Smooth muscle cell (in vitro differentiated cells): ENCODE results near the gene DEPP1. TPM values are rescaled to one million over a fixed set of nuclear protein-coding genes. Genes with fewer than 3 reads are reported as not detected.

Experiments
- DNase-seq: peaks from one replicate; lab custom pipeline; 2025; ENCODE audit not compliant: unreplicated experiment; lab: John Stamatoyannopoulos, UW
- H2AFZ ChIP-seq: fragments of 200-600 bp; sonication (generic); 2 replicates; pipeline ENCODE4 v1.6.0; 2016; ENCODE audit warnings: antibody characterized with exemption, low read depth, mild to moderate bottlenecking
- H3F3A ChIP-seq: fragments of 200-600 bp; sonication (generic); 2 replicates; pipeline ENCODE4 v1.6.0; 2017; ENCODE audit warnings: antibody characterized with exemption, low read depth
- H3K27ac ChIP-seq: fragments of 200-600 bp; sonication (generic); 2 replicates; pipeline ENCODE4 v1.5.1; 2016; ENCODE audit warnings: low read depth, mild to moderate bottlenecking
- H3K27me3 ChIP-seq: fragments of 200-600 bp; sonication (generic); 2 replicates; pipeline ENCODE4 v1.6.1; 2016; ENCODE audit warnings: low read depth, mild to moderate bottlenecking
- H3K36me3 ChIP-seq: fragments of 200-600 bp; sonication (generic); 2 replicates; pipeline ENCODE4 v1.5.1; 2016; ENCODE audit warnings: low read depth
- H3K4me1 ChIP-seq: fragments of 200-600 bp; sonication (generic); 2 replicates; pipeline ENCODE4 v1.5.1; 2016; ENCODE audit warnings: low read depth
- H3K4me2 ChIP-seq: fragments of 200-600 bp; sonication (generic); 2 replicates; pipeline ENCODE4 v1.6.0; 2016; ENCODE audit warnings: mild to moderate bottlenecking
- H3K4me3 ChIP-seq: fragments of 200-600 bp; sonication (generic); 2 replicates; pipeline ENCODE4 v1.5.1; 2016; ENCODE audit warnings: mild to moderate bottlenecking
- H3K79me2 ChIP-seq: fragments of 200-600 bp; sonication (generic); 2 replicates; pipeline ENCODE4 v1.6.0; 2016; ENCODE audit warnings: low read depth, mild to moderate bottlenecking
- H3K9ac ChIP-seq: fragments of 200-600 bp; sonication (generic); 2 replicates; pipeline ENCODE4 v1.6.0; 2016; ENCODE audit warnings: low read depth
- H3K9me3 ChIP-seq: fragments of 200-600 bp; sonication (generic); replicated peaks from 2 replicates; pipeline ENCODE4 v1.5.1; 2016; ENCODE audit warnings: low read depth
- H4K20me1 ChIP-seq: fragments of 200-600 bp; sonication (generic); 2 replicates; pipeline ENCODE4 v1.6.0; 2016; ENCODE audit warnings: low read depth
- WGBS: methylation state at CpG from one replicate; pipeline ENCODE4 v1.1.7; 2016; ENCODE audit warnings: low lambda C conversion rate; 5-methylcytosine and 5-hydroxymethylcytosine counted together
- polyA plus RNA-seq: library from polyadenylated mRNA; unstranded; fragments of >200 nt; fragmentation: Nextera tagmentation; extraction: Ambion mirVana; gene quantifications from 2 replicates; pipeline ENCODE4 v1.2.1, GENCODE V29; 2016
- total RNA-seq: library from RNA; depleted of rRNA; stranded (reverse); fragments of >200 nt; gene quantifications from 2 replicates; pipeline ENCODE4 v1.2.3, GENCODE V29; 2014
- TF ChIP-seq, protein P1 (sequence below): fragments of 200-600 bp; sonication (generic); IDR thresholded peaks from 2 replicates; pipeline ENCODE4 v1.5.1; 2017; ENCODE audit warnings: borderline replicate concordance, mild to moderate bottlenecking, antibody characterized with exemption; ENCODE audit not compliant: insufficient read depth, poor library complexity, severe bottlenecking

DEPP1 gene
- total and polyA plus RNA-seq, 2 experiments from 2014 or later, result 12.9 to 13.2 TPM

DNA sequence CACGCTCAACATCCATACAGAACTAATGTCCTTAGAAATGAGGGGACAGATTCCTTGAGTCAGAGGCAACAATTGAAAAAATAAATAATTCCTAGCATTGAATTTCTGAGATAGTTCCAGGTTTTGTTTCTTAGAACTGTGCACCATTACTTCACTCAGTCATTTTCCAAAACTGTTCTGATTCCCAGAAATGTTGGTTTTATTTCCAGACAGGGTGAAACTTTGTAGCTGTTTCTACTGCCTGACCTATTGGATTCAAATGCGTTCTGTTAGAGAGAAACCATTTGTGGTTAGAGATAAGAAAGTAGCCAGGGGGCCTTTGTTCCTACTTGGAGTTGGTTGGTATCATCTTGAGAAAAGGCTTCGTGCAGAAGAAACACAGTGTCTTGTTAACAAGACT lies 8.1 kb upstream of the DEPP1 start:
- Histone ChIP-seq H3K4me1 (peaks cover 30% of the 10 kb centered on the region), H3K9me3 (no peaks in the 10 kb centered on the region), H3K4me3 (no peak overlapping the region), H3K4me2 (no peak overlapping the region), H3K27ac (no peak overlapping the region), H3F3A (no peaks in the 10 kb centered on the region), H3K9ac (no peak overlapping the region), H3K36me3 (no peaks in the 10 kb centered on the region), H4K20me1 (no peaks in the 10 kb centered on the region), H2AFZ (no peak overlapping the region), H3K79me2 (no peaks in the 10 kb centered on the region), H3K27me3 (no peaks in the 10 kb centered on the region)
- TF ChIP-seq, protein P1, sequence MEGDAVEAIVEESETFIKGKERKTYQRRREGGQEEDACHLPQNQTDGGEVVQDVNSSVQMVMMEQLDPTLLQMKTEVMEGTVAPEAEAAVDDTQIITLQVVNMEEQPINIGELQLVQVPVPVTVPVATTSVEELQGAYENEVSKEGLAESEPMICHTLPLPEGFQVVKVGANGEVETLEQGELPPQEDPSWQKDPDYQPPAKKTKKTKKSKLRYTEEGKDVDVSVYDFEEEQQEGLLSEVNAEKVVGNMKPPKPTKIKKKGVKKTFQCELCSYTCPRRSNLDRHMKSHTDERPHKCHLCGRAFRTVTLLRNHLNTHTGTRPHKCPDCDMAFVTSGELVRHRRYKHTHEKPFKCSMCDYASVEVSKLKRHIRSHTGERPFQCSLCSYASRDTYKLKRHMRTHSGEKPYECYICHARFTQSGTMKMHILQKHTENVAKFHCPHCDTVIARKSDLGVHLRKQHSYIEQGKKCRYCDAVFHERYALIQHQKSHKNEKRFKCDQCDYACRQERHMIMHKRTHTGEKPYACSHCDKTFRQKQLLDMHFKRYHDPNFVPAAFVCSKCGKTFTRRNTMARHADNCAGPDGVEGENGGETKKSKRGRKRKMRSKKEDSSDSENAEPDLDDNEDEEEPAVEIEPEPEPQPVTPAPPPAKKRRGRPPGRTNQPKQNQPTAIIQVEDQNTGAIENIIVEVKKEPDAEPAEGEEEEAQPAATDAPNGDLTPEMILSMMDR, result no peak
- 18% methylated on average over 3 of the region's 3 CpGs for WGBS
- DNase-seq, result no peak

DNA sequence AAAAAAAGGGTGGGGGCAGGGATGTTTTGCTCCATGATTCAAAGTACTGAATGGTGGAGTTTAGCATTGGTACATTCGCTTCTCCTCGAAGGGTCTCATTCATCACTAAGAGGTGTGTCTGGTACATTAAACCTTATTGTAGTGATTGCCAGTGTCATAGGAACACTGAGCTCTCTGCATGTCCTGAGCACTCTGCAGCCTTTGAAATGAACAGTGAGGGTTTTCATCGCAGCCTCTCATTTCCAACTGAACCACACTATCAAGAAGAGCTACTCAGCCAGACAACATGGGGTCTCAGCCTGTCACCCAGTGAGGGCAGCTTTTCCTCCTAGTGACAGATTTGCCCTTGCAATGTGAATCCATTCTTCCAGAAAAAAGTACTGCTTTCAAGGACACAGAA lies 7.6 kb upstream of the DEPP1 start:
- Histone ChIP-seq H3K9me3 (no peaks in the 10 kb centered on the region), H2AFZ (no peak overlapping the region), H3K9ac (no peak overlapping the region), H3K4me1 (peaks cover 29% of the 10 kb centered on the region), H3K36me3 (no peaks in the 10 kb centered on the region), H3K27me3 (no peaks in the 10 kb centered on the region), H3K4me3 (no peak overlapping the region), H4K20me1 (no peaks in the 10 kb centered on the region), H3K79me2 (no peaks in the 10 kb centered on the region), H3K27ac (no peak overlapping the region), H3K4me2 (no peak overlapping the region), H3F3A (no peaks in the 10 kb centered on the region)
- no peak for DNase-seq
- WGBS, result 95% methylated on average over 3 of the region's 3 CpGs
- TF ChIP-seq, protein P1, result no peak

DNA sequence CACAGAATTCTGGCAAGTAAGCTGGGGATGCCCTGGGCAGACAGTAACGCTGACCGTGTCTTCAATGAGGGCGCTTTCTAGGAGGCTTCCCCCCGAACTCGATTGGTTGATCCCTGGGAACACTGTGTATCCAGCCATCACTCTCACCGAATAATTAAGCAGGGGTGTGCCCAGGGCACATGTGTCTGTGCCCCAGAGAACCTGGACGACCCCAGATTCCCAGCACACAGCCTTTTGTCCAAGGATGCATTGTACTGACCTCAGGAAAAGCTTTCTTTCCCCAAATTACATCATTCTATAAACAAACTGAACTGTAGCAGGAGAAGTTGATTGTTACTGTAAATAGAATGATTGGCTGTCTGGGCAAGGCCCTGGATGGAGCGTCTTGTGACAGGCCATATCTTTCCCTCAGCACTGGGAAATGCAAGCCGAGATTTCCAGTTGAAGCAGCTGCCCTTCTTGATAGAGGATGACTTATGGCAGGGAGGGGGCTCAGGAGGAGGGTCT lies 6.6 kb upstream of the DEPP1 start:
- Histone ChIP-seq H3K79me2 (no peaks in the 10 kb centered on the region), H3K27me3 (no peaks in the 10 kb centered on the region), H3K27ac (no peak overlapping the region), H3F3A (no peaks in the 10 kb centered on the region), H2AFZ (no peak overlapping the region), H3K4me3 (no peak overlapping the region), H3K9me3 (no peaks in the 10 kb centered on the region), H3K4me1 (peaks cover 29% of the 10 kb centered on the region), H4K20me1 (no peaks in the 10 kb centered on the region), H3K36me3 (no peaks in the 10 kb centered on the region), H3K4me2 (no peak overlapping the region), H3K9ac (no peak overlapping the region)
- 79% methylated on average over 9 of the region's 9 CpGs for WGBS
- TF ChIP-seq, protein P1, result no peak
- no peak for DNase-seq

DNA sequence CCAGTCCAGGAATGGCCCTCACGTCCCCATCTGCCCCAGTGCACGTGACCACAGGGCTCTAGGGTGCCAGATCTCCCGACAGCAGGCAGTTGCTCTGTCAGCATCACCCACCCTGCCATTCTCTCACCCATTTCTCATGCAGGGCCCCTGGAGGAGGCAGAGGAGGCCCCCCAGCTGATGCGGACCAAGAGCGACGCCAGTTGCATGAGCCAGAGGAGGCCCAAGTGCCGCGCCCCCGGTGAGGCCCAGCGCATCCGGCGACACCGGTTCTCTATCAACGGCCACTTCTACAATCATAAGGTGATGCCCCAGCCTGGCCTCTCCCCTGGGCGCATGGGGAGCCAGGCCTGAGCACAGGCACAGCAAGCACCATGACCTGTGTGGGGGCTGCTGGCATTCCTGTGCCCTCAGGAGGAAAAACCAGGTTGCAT lies 6.1 kb upstream of the DEPP1 start:
- Histone ChIP-seq H3F3A (no peaks in the 10 kb centered on the region), H3K36me3 (no peaks in the 10 kb centered on the region), H3K79me2 (no peaks in the 10 kb centered on the region), H3K27ac (no peak overlapping the region), H3K9me3 (no peaks in the 10 kb centered on the region), H3K4me1 (peaks cover 29% of the 10 kb centered on the region), H3K27me3 (no peaks in the 10 kb centered on the region), H2AFZ (no peak overlapping the region), H3K9ac (no peak overlapping the region), H3K4me3 (no peak overlapping the region), H4K20me1 (no peaks in the 10 kb centered on the region), H3K4me2 (no peak overlapping the region)
- TF ChIP-seq, protein P1, result no peak
- no peak for DNase-seq
- WGBS, result 96% methylated on average over 15 of the region's 15 CpGs
